GM12875 (cell line): Measurements from ENCODE around the gene SPECC1.
A peak's percentile ranks its signal among the peaks of the same experiment; 100 is the strongest.
"Not testable (repeated sequence)": the region's sequence is repeated elsewhere in the genome, so short reads cannot be mapped to it uniquely, and the experiment has no call there.

Experiments used
- H3K4me3 ChIP-seq: one replicate; pipeline ENCODE4 v1.5.1; 2011; ENCODE audit warnings: low read depth, low read length, control low read depth
- TF ChIP-seq, protein P1 (sequence below): IDR thresholded peaks from 2 replicates; pipeline ENCODE4 v1.5.1; 2011; ENCODE audit warnings: low read depth, mild to moderate bottlenecking, control low read depth, inconsistent platforms, low read length, moderate library complexity, borderline replicate concordance; ENCODE audit not compliant: insufficient read depth

The SPECC1 gene

DNA sequence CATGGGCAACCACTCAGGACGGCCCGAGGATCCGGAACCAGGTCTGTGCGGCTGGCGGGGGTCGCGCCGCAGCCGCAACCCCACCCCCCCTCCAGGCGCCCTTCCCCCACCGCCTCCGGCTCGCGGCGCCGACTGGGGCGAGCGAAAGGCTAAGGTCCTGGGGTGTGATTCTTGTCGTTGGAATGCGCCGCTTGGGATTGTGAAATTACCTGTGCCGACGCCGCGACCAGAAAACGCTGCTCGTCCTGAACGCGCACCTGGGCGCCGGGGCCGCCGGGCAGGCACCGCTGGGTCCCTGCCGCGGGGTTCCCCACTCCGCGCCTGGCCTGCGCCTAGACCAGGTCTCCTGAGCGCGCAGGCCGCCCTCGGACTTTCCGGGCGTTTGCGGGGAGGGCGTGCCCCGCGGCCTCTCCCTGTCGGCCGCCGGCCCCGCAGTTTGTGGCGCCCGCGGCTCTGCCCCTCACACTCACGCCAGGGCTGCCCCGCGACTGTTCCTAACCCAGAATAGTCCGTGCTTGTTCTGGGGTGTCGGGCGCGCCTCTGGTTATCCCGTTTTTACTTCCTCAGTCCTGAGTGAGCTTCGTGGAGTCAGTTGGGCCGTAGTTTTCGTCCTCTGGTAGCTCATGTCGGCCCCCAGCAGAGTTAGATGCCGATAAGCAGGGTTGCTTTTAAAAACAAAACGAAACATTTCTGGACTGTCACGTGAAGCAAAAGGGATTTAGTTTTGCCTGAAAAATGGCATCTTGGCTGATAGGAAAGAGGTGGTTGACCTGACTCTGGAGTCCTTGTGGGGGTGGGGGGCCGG lies 147.2 kb downstream of the SPECC1 start:
- TF ChIP-seq, protein P1, sequence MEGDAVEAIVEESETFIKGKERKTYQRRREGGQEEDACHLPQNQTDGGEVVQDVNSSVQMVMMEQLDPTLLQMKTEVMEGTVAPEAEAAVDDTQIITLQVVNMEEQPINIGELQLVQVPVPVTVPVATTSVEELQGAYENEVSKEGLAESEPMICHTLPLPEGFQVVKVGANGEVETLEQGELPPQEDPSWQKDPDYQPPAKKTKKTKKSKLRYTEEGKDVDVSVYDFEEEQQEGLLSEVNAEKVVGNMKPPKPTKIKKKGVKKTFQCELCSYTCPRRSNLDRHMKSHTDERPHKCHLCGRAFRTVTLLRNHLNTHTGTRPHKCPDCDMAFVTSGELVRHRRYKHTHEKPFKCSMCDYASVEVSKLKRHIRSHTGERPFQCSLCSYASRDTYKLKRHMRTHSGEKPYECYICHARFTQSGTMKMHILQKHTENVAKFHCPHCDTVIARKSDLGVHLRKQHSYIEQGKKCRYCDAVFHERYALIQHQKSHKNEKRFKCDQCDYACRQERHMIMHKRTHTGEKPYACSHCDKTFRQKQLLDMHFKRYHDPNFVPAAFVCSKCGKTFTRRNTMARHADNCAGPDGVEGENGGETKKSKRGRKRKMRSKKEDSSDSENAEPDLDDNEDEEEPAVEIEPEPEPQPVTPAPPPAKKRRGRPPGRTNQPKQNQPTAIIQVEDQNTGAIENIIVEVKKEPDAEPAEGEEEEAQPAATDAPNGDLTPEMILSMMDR, result no peak

GRCh38 chr17:20157001-20157310 lies 147.8 kb downstream of the SPECC1 start:
- TF ChIP-seq, protein P1, result no peak
- peak overlapping the region; percentile 81 for H3K4me3 ChIP-seq

More for the DNA sequence above, 147.2 kb downstream of the SPECC1 start:
- H3K4me3 ChIP-seq, result peak overlapping the region; percentile 81

- TF ChIP-seq, protein P1, result no peak
- H3K4me3 ChIP-seq, result no peak overlapping the region
These were observed 149.4 kb downstream of the SPECC1 start for GRCh38 chr17:20158580-20158979.

DNA sequence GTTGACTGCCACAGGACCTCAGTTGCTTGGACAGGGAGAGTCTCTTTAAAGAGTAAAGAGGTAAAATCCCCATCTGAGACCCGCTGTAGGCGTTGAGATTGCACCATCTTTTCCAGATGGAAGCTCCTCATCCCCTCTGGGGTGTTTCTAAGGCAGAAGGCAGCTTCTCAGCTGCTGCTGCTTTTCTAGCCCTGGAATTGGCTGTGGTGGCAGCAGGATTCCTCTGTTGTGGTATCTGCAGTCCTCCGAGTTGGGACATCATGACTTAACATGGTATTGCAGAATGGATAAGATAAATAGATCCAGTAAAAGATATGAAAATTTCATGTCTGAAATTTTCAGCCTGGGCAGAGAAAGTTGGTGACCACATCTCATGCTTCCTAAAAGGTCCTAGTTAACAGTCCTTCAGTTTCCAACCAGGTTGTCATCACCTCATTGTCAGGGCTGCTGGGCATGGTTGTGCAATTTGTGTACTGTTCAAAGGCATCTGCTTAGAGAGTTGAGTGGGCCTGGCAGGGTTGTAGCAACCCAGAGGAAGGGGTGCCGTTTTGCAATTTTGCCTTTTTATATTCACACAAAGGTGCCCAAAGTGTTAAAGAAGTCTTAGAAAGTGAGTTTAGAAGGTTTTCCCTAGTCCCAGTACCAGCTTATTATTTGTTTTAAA lies 150.4 kb downstream of the SPECC1 start:
- TF ChIP-seq, protein P1, result no peak
- no peak overlapping the region for H3K4me3 ChIP-seq

- H3K4me3 ChIP-seq, result not testable (repeated sequence)
These were observed 156.4 kb downstream of the SPECC1 start for GRCh38 chr17:20165516-20165915.

GRCh38 chr17:20170085-20170484 lies 160.9 kb downstream of the SPECC1 start:
- H3K4me3 ChIP-seq, result no peak overlapping the region
- TF ChIP-seq, protein P1, result no peak

GRCh38 chr17:20171741-20172365 lies 162.7 kb downstream of the SPECC1 start:
- H3K4me3 ChIP-seq, result no peak overlapping the region
- TF ChIP-seq, protein P1, result no peak
